ENCODE data around the gene ALK.

The ALK gene

GRCh38 chr2:29601321-29601720 lies 320.1 kb downstream of the ALK start:
- no peak overlapping the region for H3K27ac ChIP-seq (ENCODE audit: insufficient read depth, low read depth, low read length, poor library complexity, severe bottlenecking)
- no peak overlapping the region for H3K4me3 ChIP-seq (ENCODE audit: insufficient read depth, low read depth, low read length)
- no peaks in the 10 kb centered on the region for H3K4me1 ChIP-seq (ENCODE audit: control insufficient read depth, insufficient read depth, low read length)
- no peaks in the 10 kb centered on the region for H3K36me3 ChIP-seq (ENCODE audit: control insufficient read depth, insufficient read depth, low read length)
- H3K9me3 ChIP-seq (ENCODE audit: control insufficient read depth, low read length) = no peaks in the 10 kb centered on the region
- no peaks in the 10 kb centered on the region for H3K27me3 ChIP-seq (ENCODE audit: control insufficient read depth, insufficient read depth, low read length, poor library complexity, severe bottlenecking)
- WGBS, 2 experiments = 93 to 94% methylated on average over 5 of the region's 5 CpGs

GRCh38 chr2:29599946-29600345 lies 321.4 kb downstream of the ALK start:
- Histone ChIP-seq H3K27me3 (ENCODE audit: control insufficient read depth, insufficient read depth, low read length, poor library complexity, severe bottlenecking) (no peaks in the 10 kb centered on the region), H3K36me3 (ENCODE audit: control insufficient read depth, insufficient read depth, low read length) (no peaks in the 10 kb centered on the region)
- 91 to 96% methylated on average over 4 of the region's 4 CpGs for WGBS, 2 experiments

GRCh38 chr2:29598978-29599377 lies 322.4 kb downstream of the ALK start:
- Histone ChIP-seq H3K27me3 (ENCODE audit: control insufficient read depth, insufficient read depth, low read length, poor library complexity, severe bottlenecking) (no peaks in the 10 kb centered on the region), H3K4me3 (ENCODE audit: insufficient read depth, low read depth, low read length) (no peak overlapping the region), H3K4me1 (ENCODE audit: control insufficient read depth, insufficient read depth, low read length) (no peaks in the 10 kb centered on the region), H3K9me3 (ENCODE audit: control insufficient read depth, low read length) (no peaks in the 10 kb centered on the region), H3K36me3 (ENCODE audit: control insufficient read depth, insufficient read depth, low read length) (no peaks in the 10 kb centered on the region), H3K27ac (ENCODE audit: insufficient read depth, low read depth, low read length, poor library complexity, severe bottlenecking) (no peak overlapping the region)
- WGBS, 2 experiments = 100% methylated on average over 2 of the region's 2 CpGs; no CpG with 5 or more reads in 1 of the 2 experiments

More at GRCh38 chr2:29599946-29600345, 321.4 kb downstream of the ALK start:
- Histone ChIP-seq H3K27ac (ENCODE audit: insufficient read depth, low read depth, low read length, poor library complexity, severe bottlenecking) (no peak overlapping the region), H3K4me3 (ENCODE audit: insufficient read depth, low read depth, low read length) (no peak overlapping the region), H3K9me3 (ENCODE audit: control insufficient read depth, low read length) (no peaks in the 10 kb centered on the region), H3K4me1 (ENCODE audit: control insufficient read depth, insufficient read depth, low read length) (no peaks in the 10 kb centered on the region)

- Histone ChIP-seq H3K27ac (ENCODE audit: insufficient read depth, low read depth, low read length, poor library complexity, severe bottlenecking) (no peak overlapping the region), H3K36me3 (ENCODE audit: control insufficient read depth, insufficient read depth, low read length) (no peaks in the 10 kb centered on the region), H3K4me1 (ENCODE audit: control insufficient read depth, insufficient read depth, low read length) (no peaks in the 10 kb centered on the region), H3K9me3 (ENCODE audit: control insufficient read depth, low read length) (no peaks in the 10 kb centered on the region), H3K4me3 (ENCODE audit: insufficient read depth, low read depth, low read length) (no peak overlapping the region), H3K27me3 (ENCODE audit: control insufficient read depth, insufficient read depth, low read length, poor library complexity, severe bottlenecking) (no peaks in the 10 kb centered on the region)
- WGBS, 2 experiments = 89 to 91% methylated on average over 5 of the region's 5 CpGs
These were observed 324.4 kb downstream of the ALK start for GRCh38 chr2:29597035-29597434.

GRCh38 chr2:29596584-29596983 lies 324.8 kb downstream of the ALK start:
- Histone ChIP-seq H3K4me1 (ENCODE audit: control insufficient read depth, insufficient read depth, low read length) (no peaks in the 10 kb centered on the region), H3K36me3 (ENCODE audit: control insufficient read depth, insufficient read depth, low read length) (no peaks in the 10 kb centered on the region), H3K9me3 (ENCODE audit: control insufficient read depth, low read length) (no peaks in the 10 kb centered on the region), H3K4me3 (ENCODE audit: insufficient read depth, low read depth, low read length) (no peak overlapping the region), H3K27ac (ENCODE audit: insufficient read depth, low read depth, low read length, poor library complexity, severe bottlenecking) (no peak overlapping the region), H3K27me3 (ENCODE audit: control insufficient read depth, insufficient read depth, low read length, poor library complexity, severe bottlenecking) (no peaks in the 10 kb centered on the region)
- WGBS, 2 experiments = 90 to 98% methylated on average over 2 of the region's 2 CpGs

- H3K27me3 ChIP-seq (ENCODE audit: control insufficient read depth, insufficient read depth, low read length, poor library complexity, severe bottlenecking) = no peaks in the 10 kb centered on the region
- WGBS, 2 experiments = 95 to 96% methylated on average over 10 of the region's 10 CpGs
- H3K9me3 ChIP-seq (ENCODE audit: control insufficient read depth, low read length) = no peaks in the 10 kb centered on the region
- no peaks in the 10 kb centered on the region for H3K4me1 ChIP-seq (ENCODE audit: control insufficient read depth, insufficient read depth, low read length)
- H3K4me3 ChIP-seq (ENCODE audit: insufficient read depth, low read depth, low read length) = no peak overlapping the region
- no peak overlapping the region for H3K27ac ChIP-seq (ENCODE audit: insufficient read depth, low read depth, low read length, poor library complexity, severe bottlenecking)
- H3K36me3 ChIP-seq (ENCODE audit: control insufficient read depth, insufficient read depth, low read length) = no peaks in the 10 kb centered on the region
These were observed 329.8 kb downstream of the ALK start for GRCh38 chr2:29591600-29591999.

- 93% methylated on average over 7 of the region's 7 CpGs for WGBS, 2 experiments
- no peaks in the 10 kb centered on the region for H3K4me1 ChIP-seq (ENCODE audit: control insufficient read depth, insufficient read depth, low read length)
- H3K36me3 ChIP-seq (ENCODE audit: control insufficient read depth, insufficient read depth, low read length) = no peaks in the 10 kb centered on the region
- no peaks in the 10 kb centered on the region for H3K9me3 ChIP-seq (ENCODE audit: control insufficient read depth, low read length)
- H3K27me3 ChIP-seq (ENCODE audit: control insufficient read depth, insufficient read depth, low read length, poor library complexity, severe bottlenecking) = no peaks in the 10 kb centered on the region
- no peak overlapping the region for H3K27ac ChIP-seq (ENCODE audit: insufficient read depth, low read depth, low read length, poor library complexity, severe bottlenecking)
- no peak overlapping the region for H3K4me3 ChIP-seq (ENCODE audit: insufficient read depth, low read depth, low read length)
These were observed 331.2 kb downstream of the ALK start for GRCh38 chr2:29590211-29590610.

GRCh38 chr2:29589440-29590103 lies 331.8 kb downstream of the ALK start:
- Histone ChIP-seq H3K27me3 (ENCODE audit: control insufficient read depth, insufficient read depth, low read length, poor library complexity, severe bottlenecking) (no peaks in the 10 kb centered on the region), H3K4me1 (ENCODE audit: control insufficient read depth, insufficient read depth, low read length) (no peaks in the 10 kb centered on the region), H3K9me3 (ENCODE audit: control insufficient read depth, low read length) (no peaks in the 10 kb centered on the region), H3K36me3 (ENCODE audit: control insufficient read depth, insufficient read depth, low read length) (no peaks in the 10 kb centered on the region), H3K27ac (ENCODE audit: insufficient read depth, low read depth, low read length, poor library complexity, severe bottlenecking) (no peak overlapping the region), H3K4me3 (ENCODE audit: insufficient read depth, low read depth, low read length) (no peak overlapping the region)
- WGBS, 2 experiments = 89 to 90% methylated on average over 5 of the region's 5 CpGs

GRCh38 chr2:29587402-29588190 lies 333.8 kb downstream of the ALK start:
- H3K36me3 ChIP-seq (ENCODE audit: control insufficient read depth, insufficient read depth, low read length) = no peaks in the 10 kb centered on the region
- H3K4me1 ChIP-seq (ENCODE audit: control insufficient read depth, insufficient read depth, low read length) = no peaks in the 10 kb centered on the region
- no peak overlapping the region for H3K4me3 ChIP-seq (ENCODE audit: insufficient read depth, low read depth, low read length)
- 88 to 92% methylated on average over 2 to 4 of the region's 5 CpGs for WGBS, 2 experiments
- no peaks in the 10 kb centered on the region for H3K27me3 ChIP-seq (ENCODE audit: control insufficient read depth, insufficient read depth, low read length, poor library complexity, severe bottlenecking)
- H3K9me3 ChIP-seq (ENCODE audit: control insufficient read depth, low read length) = no peaks in the 10 kb centered on the region
- no peak overlapping the region for H3K27ac ChIP-seq (ENCODE audit: insufficient read depth, low read depth, low read length, poor library complexity, severe bottlenecking)

- H3K27ac ChIP-seq (ENCODE audit: insufficient read depth, low read depth, low read length, poor library complexity, severe bottlenecking) = no peak overlapping the region
- H3K27me3 ChIP-seq (ENCODE audit: control insufficient read depth, insufficient read depth, low read length, poor library complexity, severe bottlenecking) = no peaks in the 10 kb centered on the region
- no peaks in the 10 kb centered on the region for H3K4me1 ChIP-seq (ENCODE audit: control insufficient read depth, insufficient read depth, low read length)
- no peak overlapping the region for H3K4me3 ChIP-seq (ENCODE audit: insufficient read depth, low read depth, low read length)
- no peaks in the 10 kb centered on the region for H3K9me3 ChIP-seq (ENCODE audit: control insufficient read depth, low read length)
- 91 to 100% methylated on average over 1 of the region's 1 CpG for WGBS, 2 experiments
- H3K36me3 ChIP-seq (ENCODE audit: control insufficient read depth, insufficient read depth, low read length) = no peaks in the 10 kb centered on the region
These were observed 334.5 kb downstream of the ALK start for GRCh38 chr2:29586919-29587318.

Measured in ectodermal cell (in vitro differentiated cells).